H9 (cell line): ENCODE data around the gene TMEM186. TPM values are rescaled to one million over a fixed set of nuclear protein-coding genes. Genes with fewer than 3 reads are reported as not detected.

Source experiments
- DNase-seq: peaks from one replicate; pipeline ENCODE4 v3.0.0-alpha.2; 2017
- H2AFZ ChIP-seq: one replicate; pipeline ENCODE4 v1.6.1; 2013; ENCODE audit warnings: mild to moderate bottlenecking, low read length, control low read depth, moderate library complexity
- H2AK5ac ChIP-seq: 2 replicates; pipeline ENCODE4 v1.6.1; 2013; ENCODE audit warnings: low read length, control low read depth, mixed read lengths; ENCODE audit not compliant: insufficient read length
- H2BK120ac ChIP-seq: one replicate; pipeline ENCODE4 v1.6.1; 2013; ENCODE audit warnings: low read depth, mild to moderate bottlenecking, low read length, control low read depth, inconsistent platforms; ENCODE audit not compliant: poor library complexity, severe bottlenecking
- H2BK12ac ChIP-seq: 2 replicates; pipeline ENCODE4 v1.6.1; 2013; ENCODE audit warnings: low read length, control low read depth, mixed read lengths, low read depth; ENCODE audit not compliant: insufficient read length
- H2BK15ac ChIP-seq: 2 replicates; pipeline ENCODE4 v1.6.1; 2013; ENCODE audit warnings: low read depth, low read length, control low read depth
- H2BK20ac ChIP-seq: one replicate; pipeline ENCODE4 v1.6.1; 2013; ENCODE audit warnings: low read depth, mild to moderate bottlenecking, low read length, control low read depth, inconsistent platforms; ENCODE audit not compliant: poor library complexity, severe bottlenecking
- H2BK5ac ChIP-seq: 2 replicates; pipeline ENCODE4 v1.6.1; 2013; ENCODE audit warnings: low read length, control low read depth, mixed read lengths; ENCODE audit not compliant: insufficient read length
- H3K14ac ChIP-seq: 2 replicates; pipeline ENCODE4 v1.6.1; 2013; ENCODE audit warnings: low read length, control low read depth; ENCODE audit not compliant: insufficient read depth
- H3K18ac ChIP-seq: 2 replicates; pipeline ENCODE4 v1.6.1; 2013; ENCODE audit warnings: low read depth, mild to moderate bottlenecking, mixed read lengths, low read length, control low read depth; ENCODE audit not compliant: insufficient read length
- H3K23ac ChIP-seq: 2 replicates; pipeline ENCODE4 v1.6.1; 2013; ENCODE audit warnings: low read length, control low read depth, mixed read lengths, low read depth; ENCODE audit not compliant: insufficient read length
- H3K23me2 ChIP-seq: 2 replicates; pipeline ENCODE4 v1.6.1; 2013; ENCODE audit warnings: low read depth, mild to moderate bottlenecking, mixed read lengths, low read length, control low read depth; ENCODE audit not compliant: insufficient read length, poor library complexity, severe bottlenecking
- H3K27ac ChIP-seq: 2 replicates; pipeline ENCODE4 v1.5.1; 2013; ENCODE audit warnings: low read length, control low read depth, mixed read lengths, low read depth; ENCODE audit not compliant: insufficient read length
- H3K27me3 ChIP-seq: 2 replicates; pipeline ENCODE4 v1.6.1; 2013; ENCODE audit warnings: low read length, control low read depth, inconsistent platforms; ENCODE audit not compliant: insufficient read depth
- H3K4ac ChIP-seq: 2 replicates; pipeline ENCODE4 v1.6.1; 2013; ENCODE audit warnings: low read depth, mild to moderate bottlenecking, control low read depth, inconsistent platforms, low read length, moderate library complexity
- H3K4me1 ChIP-seq: 2 replicates; pipeline ENCODE4 v1.6.1; 2013; ENCODE audit warnings: low read length, control low read depth, inconsistent platforms; ENCODE audit not compliant: insufficient read depth
- H3K4me2 ChIP-seq: 2 replicates; pipeline ENCODE4 v1.6.1; 2013; ENCODE audit warnings: low read length, control low read depth, mixed read lengths; ENCODE audit not compliant: insufficient read length, insufficient read depth
- H3K56ac ChIP-seq: 2 replicates; pipeline ENCODE4 v1.6.1; 2013; ENCODE audit warnings: low read depth, mild to moderate bottlenecking, mixed read lengths, low read length, control low read depth; ENCODE audit not compliant: insufficient read length
- H3K79me1 ChIP-seq: 2 replicates; pipeline ENCODE4 v1.6.1; 2013; ENCODE audit warnings: low read depth, mild to moderate bottlenecking, moderate library complexity, low read length, control low read depth, inconsistent platforms; ENCODE audit not compliant: insufficient read depth, poor library complexity, severe bottlenecking
- H3K79me2 ChIP-seq: 2 replicates; pipeline ENCODE4 v1.6.1; 2013; ENCODE audit warnings: low read length, control low read depth, inconsistent platforms; ENCODE audit not compliant: insufficient read depth
- H3K9ac ChIP-seq: 2 replicates; pipeline ENCODE4 v1.6.1; 2013; ENCODE audit warnings: low read length, control low read depth, mixed read lengths; ENCODE audit not compliant: insufficient read length; ENCODE audit errors: extremely low read depth
- H3K9me3 ChIP-seq: one replicate; pipeline ENCODE4 v1.6.1; 2013; ENCODE audit warnings: low read depth, low read length, inconsistent platforms; ENCODE audit not compliant: control insufficient read depth
- H3T11ph ChIP-seq: one replicate; pipeline ENCODE4 v1.6.1; 2013; ENCODE audit warnings: mild to moderate bottlenecking, low read length, control low read depth, inconsistent platforms
- H4K20me1 ChIP-seq: one replicate; pipeline ENCODE4 v1.6.1; 2013; ENCODE audit not compliant: control insufficient read depth, insufficient read length, insufficient read depth
- H4K5ac ChIP-seq: 2 replicates; pipeline ENCODE4 v1.6.1; 2013; ENCODE audit warnings: low read depth, mild to moderate bottlenecking, mixed read lengths, low read length, control low read depth; ENCODE audit not compliant: insufficient read length
- H4K8ac ChIP-seq: replicated peaks from 2 replicates; pipeline ENCODE4 v1.6.1; 2013; ENCODE audit warnings: low read length, control low read depth, mixed read lengths, low read depth; ENCODE audit not compliant: insufficient read length
- H4K91ac ChIP-seq: 2 replicates; pipeline ENCODE4 v1.6.1; 2013; ENCODE audit warnings: low read depth, mild to moderate bottlenecking, moderate library complexity, mixed read lengths, low read length, control low read depth; ENCODE audit not compliant: insufficient read length
- H3K27ac Mint-ChIP-seq, 3 experiments: 2 replicates in 2 of 3; 3 replicates in 1 of 3; pipeline ENCODE4 v1.8.0; 2020 to 2021; ENCODE audit warnings: mixed read lengths in 3 of 3, mild to moderate bottlenecking in 1 of 3, moderate library complexity in 1 of 3
- H3K27me3 Mint-ChIP-seq: 2 replicates; pipeline ENCODE4 v1.8.0; 2021; ENCODE audit warnings: low read depth, mild to moderate bottlenecking, moderate library complexity, mixed read lengths
- H3K36me3 Mint-ChIP-seq, 3 experiments: 2 replicates in 2 of 3; 3 replicates in 1 of 3; pipeline ENCODE4 v1.8.0; 2020 to 2021; ENCODE audit warnings: low read depth in 3 of 3, mixed read lengths in 3 of 3; ENCODE audit not compliant: insufficient read depth in 1 of 3
- H3K4me1 Mint-ChIP-seq, 2 experiments: 2 replicates each; pipeline ENCODE4 v1.8.0; 2020; ENCODE audit warnings: mixed read lengths in 2 of 2
- H3K4me3 Mint-ChIP-seq, 2 experiments: 2 replicates in 1 of 2; 3 replicates in 1 of 2; pipeline ENCODE4 v1.8.0; 2020 to 2021; ENCODE audit warnings: mild to moderate bottlenecking in 2 of 2, mixed read lengths in 2 of 2, moderate library complexity in 1 of 2
- H3K9me3 Mint-ChIP-seq, 2 experiments: 2 replicates in 1 of 2; 3 replicates in 1 of 2; pipeline ENCODE4 v1.8.0; 2020; ENCODE audit warnings: mild to moderate bottlenecking in 2 of 2, mixed read lengths in 2 of 2, moderate library complexity in 1 of 2
- CTCF ChIP-seq: fragments of 200-600 bp; sonication (generic); conservative IDR thresholded peaks from 3 replicates; pipeline ENCODE4 v1.8.0; 2021; ENCODE audit warnings: antibody characterized with exemption, mild to moderate bottlenecking
- WGBS: extraction: QIAGEN DNeasy Blood & Tissue Kit; methylation state at CpG from one replicate; pipeline ENCODE4 v1.1.7; 2013; ENCODE audit warnings: missing lambda C conversion rate, low lambda C conversion rate, mixed read lengths; ENCODE audit not compliant: insufficient read length; ENCODE audit errors: extremely low coverage; 5-methylcytosine and 5-hydroxymethylcytosine counted together
- total RNA-seq: library from RNA; stranded (reverse); gene quantifications from 2 replicates; pipeline ENCODE4 v1.2.1, GENCODE V29; 2021

TMEM186 gene
- total RNA-seq, 1 experiment from 2014 or later = 9.6 TPM

GRCh38 chr16:8818504-8819270, 21.2 kb upstream of the TMEM186 start:
- Mint-ChIP-seq H3K4me3 (no peak overlapping the region), H3K36me3 (peaks cover 54 to 89% (median 81%) of the 10 kb centered on the region in 3 experiments), H3K27me3 (no peaks in the 10 kb centered on the region), H3K4me1 (peaks cover 15 to 21% of the 10 kb centered on the region in 2 experiments), H3K27ac (peak overlapping the region; percentile 52 to 87 (median 60); a peak in 4 of 7 replicates), H3K9me3 (no peaks in the 10 kb centered on the region)
- H3K23me2 ChIP-seq = no peaks in the 10 kb centered on the region
- no peak overlapping the region for H2AK5ac ChIP-seq
- no peak overlapping the region for H3K23ac ChIP-seq
- H3K4me2 ChIP-seq = no peak overlapping the region
- no peaks in the 10 kb centered on the region for H3K79me2 ChIP-seq
- no peak overlapping the region for H2BK120ac ChIP-seq
- no peak overlapping the region for H4K91ac ChIP-seq
- no peak overlapping the region for H4K8ac ChIP-seq
- no CpG with 5 or more reads among the region's 10 CpGs for WGBS
- H3K27ac ChIP-seq = no peak overlapping the region
- H2AFZ ChIP-seq = no peak overlapping the region
- no peak for TF ChIP-seq CTCF
- no peaks in the 10 kb centered on the region for H4K20me1 ChIP-seq
- no peak overlapping the region for H2BK12ac ChIP-seq
- H2BK5ac ChIP-seq = no peak overlapping the region
- no peaks in the 10 kb centered on the region for H3K79me1 ChIP-seq
- DNase-seq = no peak
- H3K18ac ChIP-seq = no peak overlapping the region
- H3K14ac ChIP-seq = no peak overlapping the region
- no peaks in the 10 kb centered on the region for H3K9me3 ChIP-seq
- H3T11ph ChIP-seq = no peak overlapping the region
- H3K9ac ChIP-seq = no peak overlapping the region
- H3K27me3 ChIP-seq = no peaks in the 10 kb centered on the region
- no peak overlapping the region for H2BK20ac ChIP-seq
- no peak overlapping the region for H3K56ac ChIP-seq
- no peak overlapping the region for H2BK15ac ChIP-seq
- no peak overlapping the region for H3K4ac ChIP-seq
- H4K5ac ChIP-seq = no peak overlapping the region
- H3K4me1 ChIP-seq = no peaks in the 10 kb centered on the region
